HS-27A (cell line): ENCODE results near the gene TP53TG5.
A peak's percentile ranks its signal among the peaks of the same experiment; 100 is the strongest.
"Not testable (repeated sequence)": the region's sequence is repeated elsewhere in the genome, so short reads cannot be mapped to it uniquely, and the experiment has no call there.

ENCODE experiments used
- DNase-seq: peaks from one replicate; pipeline ENCODE4 v3.0.0-alpha.2; 2012; ENCODE audit warnings: low read depth, missing footprints

Gene TP53TG5

DNA sequence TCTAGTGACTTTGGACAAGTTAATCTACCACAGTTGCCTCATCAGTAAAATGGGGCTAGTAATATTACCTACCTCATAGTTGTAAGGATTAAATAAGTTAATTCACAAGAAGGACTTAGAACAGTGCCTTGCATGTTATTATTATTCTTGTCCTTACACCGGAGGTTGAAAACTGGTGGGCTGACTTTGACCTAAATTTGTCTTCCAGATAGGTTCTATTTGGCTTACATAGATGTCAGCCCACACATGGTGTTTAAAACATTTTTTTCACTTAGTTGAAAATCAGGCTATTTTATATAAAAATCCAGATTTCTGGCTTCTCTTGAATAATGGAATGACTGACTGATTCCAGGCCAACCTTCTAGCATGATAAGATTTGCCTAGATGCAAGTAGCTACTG, 11.9 kb downstream of the TP53TG5 start:
- no peak for DNase-seq

DNA sequence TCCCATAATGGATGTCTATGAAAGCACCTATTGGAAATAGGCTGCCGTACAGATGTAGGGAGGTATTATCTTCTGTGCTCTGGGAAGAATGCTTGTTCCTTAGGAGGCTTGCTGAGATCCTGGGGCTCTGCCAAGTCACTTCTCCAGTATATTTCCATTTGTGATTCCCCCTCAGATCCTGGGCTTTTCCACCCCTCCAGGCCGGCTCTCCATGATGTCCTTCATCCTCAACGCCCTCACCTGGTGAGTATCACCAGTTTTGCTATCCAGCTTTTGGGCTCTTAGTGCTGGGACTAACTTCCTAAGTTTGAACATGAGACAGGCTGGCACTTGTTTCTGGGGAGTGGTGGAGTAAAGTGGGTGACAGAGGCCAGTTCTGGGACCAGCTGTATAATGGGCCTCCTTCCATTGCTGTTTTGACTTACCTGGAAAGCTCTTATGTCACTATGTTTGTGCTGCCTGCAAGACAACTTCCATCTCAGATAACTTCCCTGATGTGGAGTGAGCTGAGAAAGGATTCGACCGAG, 12.6 kb downstream of the TP53TG5 start:
- no peak for DNase-seq

DNA sequence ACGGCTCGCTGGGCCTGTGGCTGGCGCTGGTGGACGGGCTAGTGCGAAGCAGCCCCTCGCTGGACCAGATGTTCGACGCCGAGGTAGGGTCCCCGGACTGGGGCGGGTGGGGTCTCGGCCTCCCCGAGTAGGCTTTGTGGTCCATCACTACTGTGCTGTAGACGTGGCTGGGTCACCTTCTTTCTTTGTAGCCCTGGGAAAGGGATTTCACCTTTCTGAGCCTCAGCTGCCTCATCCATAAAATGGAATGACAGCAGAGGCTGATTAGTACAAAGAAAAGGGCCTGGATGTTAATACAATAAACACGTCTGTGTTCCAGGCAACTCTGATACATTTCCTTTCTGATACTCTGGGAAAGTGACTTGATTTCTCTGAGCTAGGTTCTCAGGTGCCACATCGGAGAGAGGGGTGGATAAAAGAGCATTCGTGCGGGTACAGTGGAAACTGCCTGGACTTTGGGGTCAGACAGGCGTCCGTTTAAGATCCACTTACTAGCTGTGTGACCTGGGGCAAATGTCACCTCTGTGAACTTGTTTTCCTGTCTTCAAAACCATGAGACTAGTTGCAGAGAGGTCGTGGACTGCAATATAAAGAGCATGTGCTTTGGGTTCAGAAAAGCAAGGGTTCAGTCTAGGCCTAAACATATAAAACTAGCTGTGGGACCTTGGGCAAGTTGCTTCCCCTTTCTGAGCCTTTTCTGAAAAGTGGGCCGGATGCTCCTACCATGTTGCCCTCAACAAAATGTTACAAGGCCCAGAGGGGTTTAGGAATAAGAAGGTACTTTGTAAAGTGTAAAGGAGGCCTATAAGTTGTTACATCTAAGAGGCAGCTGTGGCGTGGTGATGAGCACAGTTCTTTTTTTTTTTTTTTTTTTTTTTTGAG, 14.3 kb downstream of the TP53TG5 start:
- no peak for DNase-seq

DNA sequence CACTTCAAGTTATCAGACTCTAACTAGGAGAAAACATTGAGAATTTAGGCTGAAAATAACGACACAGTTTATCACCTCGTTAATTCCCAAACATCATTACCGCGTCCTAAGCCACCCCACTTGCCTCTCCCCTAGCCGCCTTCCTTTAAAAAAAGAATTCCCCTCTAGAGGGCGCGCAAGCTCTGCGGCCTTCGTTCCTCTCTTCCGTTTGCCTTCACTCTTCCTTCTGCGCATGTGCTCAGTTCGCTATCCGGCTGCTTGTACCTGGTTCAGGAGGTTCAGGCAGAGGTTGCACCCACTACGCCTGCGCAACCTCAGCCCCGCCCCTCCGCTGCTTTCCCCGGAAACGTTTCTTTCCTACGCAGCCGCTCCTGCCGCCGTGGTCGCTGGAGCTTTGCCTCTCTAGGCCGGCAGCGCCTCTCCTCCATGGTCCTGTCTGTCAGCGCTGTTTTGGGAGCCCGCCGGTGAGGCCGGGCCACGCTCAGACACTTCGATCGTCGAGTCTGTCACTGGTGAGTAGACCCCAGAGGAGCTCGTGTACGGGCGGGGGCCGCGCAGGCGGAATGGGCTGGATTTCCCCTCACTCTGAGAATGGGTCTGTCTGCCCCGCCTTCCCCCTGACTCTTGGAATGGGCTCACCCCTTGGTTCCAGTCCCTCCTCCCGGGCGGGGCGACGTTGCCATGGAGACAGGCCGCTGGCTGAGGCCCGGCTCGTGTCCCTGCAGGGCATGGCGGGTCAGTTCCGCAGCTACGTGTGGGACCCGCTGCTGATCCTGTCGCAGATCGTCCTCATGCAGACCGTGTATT, 15.1 kb downstream of the TP53TG5 start, which contains the start of gene SYS1:
TSS of gene SYS1 (plus strand) at position 353 of the 807 bp plus-strand sequence. CDS start at position 729, 376 bp downstream.
- DNase-seq = peak; percentile 97

DNA sequence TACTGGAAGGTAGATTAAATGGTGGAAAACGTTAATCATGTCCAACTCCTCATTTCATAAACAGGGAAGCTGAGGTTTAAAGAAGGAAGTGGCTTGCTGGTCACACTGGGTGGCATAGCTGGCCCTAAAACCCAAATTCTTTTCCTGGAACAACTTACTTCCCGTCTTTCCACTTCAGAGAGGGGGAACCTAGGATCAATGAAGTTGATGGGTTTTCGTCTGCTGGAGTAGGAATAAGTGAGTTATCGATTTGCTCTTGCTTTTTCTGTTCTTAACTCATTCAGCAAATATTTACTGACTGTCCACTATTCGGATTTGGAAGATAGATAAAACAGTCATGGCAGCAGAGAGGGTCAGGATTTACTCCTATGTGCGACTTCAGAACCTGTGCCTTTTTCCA, 16.3 kb downstream of the TP53TG5 start:
- DNase-seq = no peak

DNA sequence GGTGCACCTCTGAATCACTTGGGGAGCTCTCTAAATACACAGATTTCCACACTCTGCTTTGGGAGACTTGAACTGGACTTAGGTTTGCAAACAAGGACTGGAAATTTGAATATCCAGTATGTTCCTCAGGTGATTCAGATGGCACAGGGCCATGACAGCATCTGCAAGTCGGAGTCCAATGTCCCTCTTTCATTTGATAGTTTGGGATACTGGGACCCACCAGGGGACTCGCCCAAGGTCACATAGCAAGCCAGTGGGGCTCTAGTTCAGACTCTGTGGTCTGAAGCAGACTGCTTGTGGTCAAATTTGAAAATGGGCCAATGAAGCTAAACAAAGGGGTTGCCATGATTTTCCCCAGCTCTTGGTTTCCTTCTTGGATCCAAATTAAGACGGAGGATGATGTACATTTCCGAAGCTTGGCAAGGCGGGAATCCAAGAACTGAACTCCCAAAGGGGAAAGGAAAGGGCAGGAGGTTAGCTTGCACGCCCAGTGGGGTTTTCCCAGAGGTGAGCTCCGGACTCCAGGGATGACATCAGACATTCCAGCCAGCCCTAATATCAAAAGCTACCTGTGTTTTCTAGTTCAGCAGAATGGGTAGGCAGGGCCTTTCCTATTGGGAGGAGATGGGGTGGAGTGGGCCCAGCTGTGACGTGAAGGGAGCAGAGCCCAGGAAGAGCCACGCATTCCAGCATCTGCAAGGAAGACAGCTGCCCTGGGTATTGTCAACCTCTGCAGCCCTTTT, 18.5 kb downstream of the TP53TG5 start:
- DNase-seq = no peak

DNA sequence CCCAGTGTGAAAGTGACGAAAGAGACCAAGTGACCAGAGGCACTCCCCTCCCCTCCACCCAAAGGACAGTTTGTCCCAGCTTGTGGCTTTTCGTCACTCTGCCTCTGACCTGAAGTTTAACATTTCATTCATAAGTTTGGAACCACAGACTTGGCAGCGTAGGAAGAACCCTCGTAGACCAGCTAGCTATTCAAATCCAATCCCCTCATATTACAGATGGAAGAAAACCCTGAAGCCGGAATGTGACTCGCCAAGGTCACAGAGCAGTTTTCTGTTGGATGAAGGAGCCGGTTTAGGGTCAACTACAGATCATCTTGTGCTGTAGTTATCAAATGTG, 19.1 kb downstream of the TP53TG5 start:
- no peak for DNase-seq

DNA sequence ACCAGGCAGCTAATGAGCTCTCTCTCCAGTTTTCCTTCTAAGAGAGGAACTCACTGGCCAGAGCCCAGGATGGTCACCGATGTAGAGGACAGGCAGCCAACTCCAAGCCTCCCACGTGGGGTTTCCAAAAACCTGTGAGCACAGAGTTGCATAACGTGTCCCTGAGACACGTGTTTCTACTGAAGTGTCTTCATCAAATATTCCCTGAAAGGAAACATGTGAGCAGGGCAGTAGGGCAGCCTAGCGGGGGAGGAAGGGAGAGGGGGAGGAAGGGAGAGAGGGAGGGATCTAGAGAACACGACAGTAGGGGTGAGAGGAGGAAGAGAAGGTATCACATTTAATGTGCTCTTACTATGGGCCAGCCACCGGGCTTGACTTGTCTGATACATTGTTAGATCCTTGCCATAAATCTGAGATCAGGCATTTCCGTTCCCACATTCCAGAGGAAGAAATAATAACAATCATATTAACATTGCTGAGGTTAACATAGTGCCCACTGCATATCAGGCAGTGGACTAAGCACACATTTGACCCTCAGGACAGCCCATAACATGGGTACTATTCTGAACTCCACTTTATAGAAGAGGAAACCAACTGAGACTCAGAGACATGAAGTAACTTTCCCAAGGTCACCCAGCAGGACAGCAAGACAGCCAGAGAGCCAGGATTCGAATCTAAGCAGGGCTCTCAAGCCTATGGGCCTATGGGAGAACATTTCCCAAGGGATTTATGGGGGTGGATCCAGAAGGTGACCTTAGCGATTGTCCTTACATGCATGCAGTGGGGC, 19.6 kb downstream of the TP53TG5 start:
- DNase-seq = no peak

DNA sequence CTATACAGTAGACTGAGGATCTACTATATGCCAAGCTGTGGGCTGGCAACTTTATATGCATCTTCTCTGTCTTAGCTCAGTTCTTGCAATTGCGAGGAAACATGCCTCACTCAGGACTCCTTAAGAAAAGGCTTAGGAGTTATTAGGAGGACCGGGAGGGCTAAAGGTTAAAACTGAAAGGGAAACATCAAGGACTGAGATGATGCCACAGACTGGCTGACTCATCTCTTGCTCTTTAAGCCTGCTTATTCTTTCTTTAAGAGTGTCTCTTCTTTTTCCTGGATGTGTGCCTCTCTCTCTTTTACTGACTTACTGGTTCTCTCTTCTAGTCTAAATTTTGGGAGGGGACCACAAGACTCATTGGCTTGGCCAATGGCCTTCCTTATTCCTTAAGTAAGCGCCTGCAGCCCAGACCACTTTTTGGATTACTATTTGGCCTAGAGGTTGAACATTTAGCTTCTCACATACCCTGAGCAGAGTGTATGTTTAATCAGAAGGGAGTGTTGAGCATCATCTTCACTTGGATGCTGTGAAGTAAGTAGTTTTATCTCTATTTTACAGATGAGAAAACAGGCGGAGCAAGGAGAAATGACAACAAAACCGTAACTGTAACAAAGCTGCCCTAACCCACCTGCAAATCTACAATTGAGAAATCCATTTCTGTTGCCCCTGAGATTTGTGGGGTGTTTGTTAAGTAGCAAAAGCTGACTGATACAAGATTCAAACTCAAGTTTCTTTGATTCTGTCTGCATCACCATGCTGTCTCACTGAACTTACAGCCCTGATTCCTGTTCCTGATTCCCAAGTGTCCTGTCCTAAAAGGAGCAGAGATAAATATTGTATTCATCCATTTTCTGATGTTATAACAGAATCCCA, 22.7 kb downstream of the TP53TG5 start:
- no peak for DNase-seq

DNA sequence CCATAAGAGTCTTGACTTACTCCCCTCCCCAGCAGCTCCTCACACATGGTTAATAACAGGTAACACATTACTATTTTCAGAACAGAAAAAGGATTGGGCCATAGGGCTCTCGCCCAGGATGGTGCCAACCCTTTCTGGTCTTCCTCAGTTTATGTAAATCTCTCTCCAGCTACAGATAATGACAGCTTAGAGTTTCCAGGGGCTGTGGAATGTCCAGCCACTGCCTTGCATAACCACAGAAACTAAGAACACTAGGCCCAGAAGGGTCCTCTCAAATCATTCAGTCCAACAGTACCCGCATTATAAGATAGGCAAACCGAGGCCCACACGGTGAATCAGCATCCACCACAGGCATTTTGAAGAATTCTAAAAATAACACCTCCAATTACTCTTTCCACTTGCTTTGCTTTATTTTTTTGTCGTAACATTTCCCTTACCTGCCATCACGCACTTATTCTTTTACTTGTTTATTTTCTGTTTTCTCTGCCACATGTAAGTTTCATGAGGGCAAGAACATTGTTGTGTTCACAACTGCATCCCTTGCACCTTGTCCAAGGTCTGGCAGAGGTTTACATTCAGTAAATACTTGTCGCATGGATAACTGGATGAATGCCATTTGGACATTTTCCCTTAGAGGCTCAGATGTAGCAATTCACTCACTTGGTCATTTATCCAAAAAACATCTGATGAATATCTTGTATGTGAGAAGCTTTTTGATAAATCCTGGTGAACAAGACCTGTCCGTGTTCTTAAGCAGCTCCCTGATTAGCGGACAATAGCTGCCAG, 23.5 kb downstream of the TP53TG5 start:
- no peak for DNase-seq

DNA sequence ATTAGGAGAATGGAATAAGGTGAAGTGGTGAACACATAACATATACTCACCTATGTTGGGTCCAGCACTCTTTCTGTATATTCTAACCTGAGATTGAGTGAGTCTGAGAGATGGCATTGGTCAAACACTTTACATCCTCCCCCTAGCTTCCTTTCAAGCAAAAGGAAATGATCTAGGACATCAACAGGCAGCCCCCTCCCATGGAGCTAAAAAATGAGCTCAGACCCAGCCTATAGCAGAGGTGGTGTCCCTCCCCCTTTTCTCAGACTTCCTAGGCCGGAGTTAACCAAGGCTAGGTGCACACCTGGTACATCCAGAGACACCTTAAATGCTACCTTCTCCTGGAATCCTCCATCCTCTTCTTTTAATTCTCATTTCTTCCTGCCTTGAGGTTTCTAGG, 24.4 kb downstream of the TP53TG5 start:
- DNase-seq = no peak

DNA sequence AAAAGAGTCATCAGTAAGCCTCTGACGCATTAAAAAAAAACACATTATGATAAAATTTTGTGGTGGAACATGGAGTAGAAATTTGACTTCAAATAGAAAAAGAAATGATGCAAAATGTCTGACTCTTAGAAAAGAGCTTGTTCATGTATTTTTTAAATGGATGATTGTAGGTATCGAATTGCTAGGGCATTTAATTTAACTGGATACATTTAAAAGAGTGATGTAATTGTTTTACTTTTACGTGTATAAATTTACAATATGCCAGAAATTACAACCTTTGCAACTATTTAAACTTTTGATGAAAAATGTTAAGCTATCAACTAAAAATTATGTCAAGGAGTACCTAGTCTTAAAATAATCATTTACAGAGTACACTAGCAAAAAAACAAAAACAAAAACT, 25.4 kb downstream of the TP53TG5 start:
- no peak for DNase-seq

DNA sequence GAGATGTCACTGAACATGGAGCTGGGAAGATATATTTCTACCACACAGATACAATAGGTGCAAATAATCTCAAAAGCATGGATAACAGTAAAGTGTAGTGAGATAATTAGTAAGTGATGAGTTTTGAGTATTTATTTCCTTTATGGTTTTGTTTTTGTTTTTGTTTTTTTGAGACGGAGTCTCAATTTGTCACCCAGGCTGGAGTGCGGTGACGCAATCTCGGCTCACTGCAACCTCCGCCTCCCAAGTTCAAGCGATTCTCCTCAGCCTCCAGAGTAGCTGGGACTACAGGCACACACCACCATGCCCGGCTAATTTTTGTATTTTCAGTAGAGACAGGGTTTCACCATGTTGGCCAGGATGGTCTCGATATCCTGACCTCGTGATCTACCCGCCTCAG, 27.3 kb downstream of the TP53TG5 start:
- DNase-seq = not testable (repeated sequence)

DNA sequence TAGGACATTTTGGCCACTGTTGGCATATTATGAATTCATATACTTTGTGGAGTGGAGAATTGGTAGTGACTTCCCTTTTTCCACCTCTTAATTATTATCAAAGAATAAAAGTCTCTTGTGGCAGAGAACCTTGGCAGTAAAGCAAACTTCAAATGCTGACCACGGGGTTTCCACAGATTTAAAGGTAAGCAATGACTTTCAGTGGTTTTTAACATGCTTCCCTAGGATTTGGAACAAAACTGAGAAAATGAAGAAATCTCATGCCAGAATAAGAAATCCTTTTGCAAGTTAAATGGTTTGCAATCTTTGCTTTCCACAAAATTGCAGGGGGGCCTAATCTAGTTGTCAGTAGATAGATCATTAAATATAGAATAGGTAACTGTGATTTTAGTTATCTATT, 27.9 kb downstream of the TP53TG5 start:
- no peak for DNase-seq

DNA sequence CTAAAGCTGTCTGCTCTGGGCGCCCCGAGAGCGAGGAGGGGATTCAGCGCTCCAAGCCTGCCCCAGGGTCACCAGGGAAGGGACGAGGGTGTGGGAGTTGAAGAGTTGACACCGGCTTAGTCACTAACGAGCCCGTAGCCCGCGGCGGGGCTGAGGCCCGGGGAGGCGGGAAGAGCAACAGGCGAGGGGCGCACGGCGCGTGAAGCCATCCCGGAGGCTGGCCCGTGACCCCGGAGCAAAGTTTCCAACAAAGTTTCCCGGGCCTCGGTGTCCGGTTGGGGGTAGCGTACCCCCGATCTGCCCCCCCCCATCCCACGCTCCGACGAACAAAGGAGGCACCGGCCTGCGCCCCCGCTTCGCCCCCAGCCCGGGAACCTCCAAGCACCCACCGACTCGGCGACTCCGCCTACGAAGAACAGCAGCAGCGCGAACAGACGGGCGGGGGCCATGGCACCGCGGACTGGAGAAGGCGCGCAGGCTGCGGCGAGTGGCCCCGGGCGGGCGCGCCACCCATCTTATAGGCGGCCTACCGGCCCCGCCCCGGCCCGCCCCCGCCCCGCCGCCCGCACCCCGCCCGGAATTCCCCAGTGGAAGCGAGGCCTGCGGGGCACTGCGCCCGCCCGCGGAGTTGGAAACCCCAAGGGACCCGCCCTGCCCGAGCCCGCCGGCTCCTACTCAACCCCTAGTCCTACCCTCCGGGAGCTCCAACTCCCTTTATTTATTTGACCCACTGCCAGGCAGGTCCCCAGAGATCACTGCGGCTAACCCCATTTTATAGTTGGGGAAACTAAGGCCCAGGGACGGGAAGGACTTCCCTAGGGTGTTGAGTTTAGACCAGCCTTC, 30.0 kb downstream of the TP53TG5 start, which contains the start of gene SDC4:
TSS of gene SDC4 (minus strand) at position 489 of the 843 bp plus-strand sequence. CDS start at position 449, 40 bp downstream.
- DNase-seq = no peak

DNA sequence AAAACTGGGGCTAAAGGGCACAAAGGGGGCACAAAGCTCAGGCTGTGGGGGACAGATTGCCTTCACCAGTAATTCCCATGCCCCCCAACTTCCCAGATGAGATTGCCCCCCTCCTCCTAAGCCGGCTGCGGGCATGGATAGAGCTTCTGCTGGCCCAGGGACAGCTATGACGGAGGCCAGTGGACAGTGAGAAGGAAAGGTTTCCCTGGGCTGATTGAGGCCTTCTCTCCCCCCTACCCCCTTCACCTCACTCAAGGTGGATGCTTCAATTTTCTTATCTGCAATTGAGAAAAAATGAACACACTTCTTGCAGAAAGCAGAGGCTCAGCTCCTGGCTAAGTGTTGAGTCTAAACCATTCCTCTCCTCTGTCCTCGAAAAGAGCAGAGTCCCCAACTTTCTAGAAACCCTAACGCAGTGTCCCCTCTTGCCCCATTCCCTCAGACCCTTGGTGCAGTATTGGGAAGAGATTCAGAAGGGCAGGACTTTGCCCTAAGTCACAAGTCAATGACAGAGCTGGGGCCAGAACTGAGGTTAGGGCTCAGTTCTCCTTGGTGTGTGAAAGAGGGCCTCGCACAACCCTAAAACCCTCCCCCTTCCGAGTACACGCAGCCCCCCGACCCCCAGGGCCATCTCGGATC, 30.7 kb downstream of the TP53TG5 start:
- DNase-seq = no peak

DNA sequence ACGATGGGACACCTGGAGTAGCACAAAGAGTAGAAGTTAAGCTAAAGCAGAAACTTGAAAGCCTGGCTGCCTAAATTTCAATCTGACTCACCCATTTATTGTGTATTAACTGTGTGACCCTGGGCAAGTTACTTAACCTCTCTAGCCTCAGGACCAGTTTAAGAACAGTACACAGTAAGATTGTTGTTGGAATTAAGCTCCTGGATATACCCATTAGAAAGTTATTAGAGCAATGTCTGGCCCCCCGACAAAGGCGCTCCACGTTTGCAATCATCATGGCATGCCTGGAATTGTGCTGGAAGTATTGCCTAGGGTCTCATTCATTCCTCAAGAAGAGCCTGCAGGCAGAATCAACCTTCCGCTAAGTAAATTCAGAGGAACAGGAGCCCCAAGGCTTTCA, 31.3 kb downstream of the TP53TG5 start:
- no peak for DNase-seq

DNA sequence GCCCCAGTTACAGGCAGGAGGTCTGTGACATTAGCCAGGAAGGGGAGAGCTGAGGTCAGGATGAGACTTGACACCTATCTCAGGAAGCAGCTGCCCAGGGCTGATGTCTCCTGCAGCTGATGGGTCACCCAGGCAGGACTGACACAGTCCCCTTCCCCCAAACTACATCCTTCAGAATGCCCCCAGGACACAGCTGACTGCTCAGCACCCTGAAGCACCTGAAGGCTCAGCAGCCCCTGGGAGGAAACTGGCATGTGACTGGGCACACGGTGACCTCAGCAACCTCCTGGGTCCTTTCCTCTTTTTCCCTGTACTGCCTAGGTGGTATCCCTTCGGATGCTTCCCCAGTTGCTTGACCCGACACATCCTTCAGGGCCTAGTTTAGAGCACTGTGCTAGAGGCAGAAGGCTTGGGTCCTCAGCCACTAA, 31.8 kb downstream of the TP53TG5 start:
- DNase-seq = no peak
